Activated CD4-positive, alpha-beta T cell treated with anti-CD3 and anti-CD28 coated beads, Interleukin-2, amount 10 ng/mL, durations not matched to agents 7 days and 5 days (primary cell): ENCODE measurements around the gene CCDC85A. TPM values are rescaled to one million over a fixed set of nuclear protein-coding genes. Genes with fewer than 3 reads are reported as not detected.

Experiments
- CTCF ChIA-PET: fragments of 350-600 bp; sonication (Branson Sonifier 250); formaldehyde crosslinking; loops from one replicate; lab custom pipeline; 2021; ENCODE audit warnings: antibody characterized with exemption; lab: Charles Lee
- POLR2A ChIA-PET: fragments of 350-600 bp; sonication (Branson Sonifier 250); formaldehyde crosslinking; loops from one replicate; lab custom pipeline; 2021; ENCODE audit warnings: antibody characterized with exemption; lab: Charles Lee
- DNase-seq: peaks from one replicate; pipeline ENCODE4 v3.0.0-alpha.2; 2020
- H3K27ac Mint-ChIP-seq: one replicate; pipeline ENCODE4 v1.8.0; 2021; ENCODE audit warnings: mild to moderate bottlenecking, moderate library complexity, mixed read lengths
- H3K27me3 Mint-ChIP-seq: one replicate; pipeline ENCODE4 v1.8.0; 2021; ENCODE audit warnings: mixed read lengths
- H3K36me3 Mint-ChIP-seq: one replicate; pipeline ENCODE4 v1.8.0; 2021; ENCODE audit warnings: low read depth, mixed read lengths
- H3K4me1 Mint-ChIP-seq: one replicate; pipeline ENCODE4 v1.8.0; 2021; ENCODE audit warnings: mixed read lengths
- H3K4me3 Mint-ChIP-seq: one replicate; pipeline ENCODE4 v1.8.0; 2021; ENCODE audit warnings: mild to moderate bottlenecking, moderate library complexity, mixed read lengths
- H3K9me3 Mint-ChIP-seq: one replicate; pipeline ENCODE4 v1.8.0; 2021; ENCODE audit warnings: mixed read lengths
- total RNA-seq, 2 experiments: library from RNA; stranded (reverse); gene quantifications; one replicate each; pipeline ENCODE4 v1.2.3, GENCODE V29; 2021

CCDC85A gene
- total RNA-seq, 2 experiments from 2014 or later: not detected

DNA sequence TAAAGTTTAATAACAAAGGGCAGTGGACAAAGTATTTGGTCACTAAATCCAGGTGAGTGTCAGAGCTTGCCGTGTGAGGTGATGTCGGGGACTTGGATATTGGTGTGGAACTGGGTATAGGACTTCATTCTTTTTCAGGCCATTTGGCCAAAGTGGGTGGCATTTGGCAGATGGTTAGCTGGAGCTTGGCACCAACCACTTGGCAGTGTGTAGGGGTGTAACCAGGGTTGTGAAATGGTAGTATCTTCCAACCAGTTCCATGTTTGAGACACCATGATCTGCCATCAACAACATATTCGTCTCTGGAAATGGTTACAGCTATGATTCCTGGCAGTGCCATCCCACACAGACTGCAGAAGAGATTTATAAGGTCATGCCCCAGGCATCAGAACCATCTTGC lies 113.9 kb downstream of the CCDC85A start:
- no peak overlapping the region for H3K4me3 Mint-ChIP-seq
- no peaks in the 10 kb centered on the region for H3K9me3 Mint-ChIP-seq
- POLR2A ChIA-PET: no interaction called here
- H3K27ac Mint-ChIP-seq: no peak overlapping the region
- H3K4me1 Mint-ChIP-seq: no peaks in the 10 kb centered on the region
- H3K36me3 Mint-ChIP-seq: no peaks in the 10 kb centered on the region
- CTCF ChIA-PET: no interaction called here
- no peaks in the 10 kb centered on the region for H3K27me3 Mint-ChIP-seq
- no peak for DNase-seq

DNA sequence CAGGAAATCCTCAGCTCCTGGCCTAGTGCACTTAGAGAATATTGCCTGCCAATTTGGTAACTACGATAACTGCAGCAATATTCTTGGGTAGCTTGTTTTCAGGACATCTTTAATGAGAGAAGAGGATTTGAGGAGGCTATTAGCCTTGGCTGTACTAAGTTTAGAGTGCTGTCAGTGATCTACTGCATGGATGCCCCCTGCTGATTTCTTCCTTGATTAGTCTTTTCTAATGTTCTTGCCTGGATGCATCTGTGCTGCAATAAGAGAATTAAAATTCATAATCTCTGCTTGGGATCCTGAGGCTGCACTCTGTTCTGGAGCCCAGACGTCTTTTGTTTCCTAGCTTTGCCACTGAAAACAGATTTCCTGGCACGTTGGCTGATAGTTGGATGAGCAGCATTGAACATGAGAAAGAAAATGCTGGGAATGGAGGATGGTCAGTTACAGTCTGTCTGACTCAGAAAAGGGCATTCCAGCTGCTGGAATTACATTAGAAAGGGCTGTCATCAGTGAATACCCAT lies 115.4 kb downstream of the CCDC85A start:
- no peaks in the 10 kb centered on the region for H3K9me3 Mint-ChIP-seq
- ChIA-PET POLR2A (no interaction called here), CTCF (interaction anchor here (1.6 kb wide), 1 partner anchor 9 kb away, joined by 4 read pairs; no protein-coding TSS in a partner anchor)
- H3K36me3 Mint-ChIP-seq: no peaks in the 10 kb centered on the region
- DNase-seq: no peak
- H3K27ac Mint-ChIP-seq: no peak overlapping the region
- no peaks in the 10 kb centered on the region for H3K4me1 Mint-ChIP-seq
- H3K4me3 Mint-ChIP-seq: no peak overlapping the region
- H3K27me3 Mint-ChIP-seq: no peaks in the 10 kb centered on the region

DNA sequence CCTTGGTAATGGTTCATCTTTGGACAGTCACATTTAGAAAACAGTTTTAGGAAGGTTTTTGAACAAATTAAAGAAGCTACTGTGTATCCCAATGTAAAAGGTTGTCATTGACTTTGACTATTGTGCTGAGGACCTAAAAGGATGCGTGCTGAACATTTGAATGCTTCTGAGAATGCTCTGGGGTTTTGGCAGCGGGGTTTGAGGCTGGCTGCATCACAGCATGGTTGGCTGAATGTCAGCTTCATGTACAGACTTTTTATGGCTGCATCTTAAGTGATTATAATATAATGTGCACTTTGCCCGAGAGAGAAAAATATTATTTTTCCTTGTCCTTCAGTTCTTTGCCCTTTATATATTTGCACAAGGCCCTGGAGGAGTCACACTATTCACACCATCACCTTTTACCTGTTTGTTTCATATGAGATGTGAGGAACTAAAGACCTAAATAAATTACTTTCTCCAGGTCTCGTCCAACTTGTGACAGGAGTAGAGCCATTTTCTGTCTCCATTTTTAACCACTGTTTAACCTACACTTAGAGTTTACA lies 125.9 kb downstream of the CCDC85A start:
- no peak overlapping the region for H3K27ac Mint-ChIP-seq
- no peaks in the 10 kb centered on the region for H3K9me3 Mint-ChIP-seq
- H3K4me3 Mint-ChIP-seq: no peak overlapping the region
- no peaks in the 10 kb centered on the region for H3K27me3 Mint-ChIP-seq
- DNase-seq: no peak
- H3K36me3 Mint-ChIP-seq: no peaks in the 10 kb centered on the region
- POLR2A ChIA-PET: no interaction called here
- no peaks in the 10 kb centered on the region for H3K4me1 Mint-ChIP-seq
- CTCF ChIA-PET: no interaction called here

DNA sequence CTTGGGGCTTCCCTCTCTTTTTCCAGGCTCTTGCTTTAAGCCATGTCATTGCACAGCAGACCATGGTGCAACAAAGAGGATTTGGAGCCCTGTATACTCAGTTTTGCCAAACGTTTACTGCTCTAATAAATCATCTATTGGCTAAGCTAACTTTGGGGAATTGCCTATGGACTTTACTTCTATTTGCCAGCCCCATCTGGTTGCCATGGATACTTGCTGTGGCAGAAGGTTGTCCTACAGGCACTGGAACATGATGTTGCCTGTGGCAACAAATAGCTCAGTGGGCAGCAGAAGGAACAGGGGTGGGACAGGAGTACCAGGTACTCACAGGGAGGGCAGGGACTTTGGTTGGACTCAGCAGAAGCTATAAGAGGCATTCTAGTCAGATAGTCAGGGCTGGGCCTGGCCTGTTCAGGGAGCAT lies 129.7 kb downstream of the CCDC85A start:
- Mint-ChIP-seq H3K9me3 (no peaks in the 10 kb centered on the region), H3K27me3 (no peaks in the 10 kb centered on the region), H3K36me3 (no peaks in the 10 kb centered on the region), H3K27ac (no peak overlapping the region), H3K4me1 (no peaks in the 10 kb centered on the region), H3K4me3 (no peak overlapping the region)
- POLR2A ChIA-PET: no interaction called here
- DNase-seq: no peak
- CTCF ChIA-PET: no interaction called here

DNA sequence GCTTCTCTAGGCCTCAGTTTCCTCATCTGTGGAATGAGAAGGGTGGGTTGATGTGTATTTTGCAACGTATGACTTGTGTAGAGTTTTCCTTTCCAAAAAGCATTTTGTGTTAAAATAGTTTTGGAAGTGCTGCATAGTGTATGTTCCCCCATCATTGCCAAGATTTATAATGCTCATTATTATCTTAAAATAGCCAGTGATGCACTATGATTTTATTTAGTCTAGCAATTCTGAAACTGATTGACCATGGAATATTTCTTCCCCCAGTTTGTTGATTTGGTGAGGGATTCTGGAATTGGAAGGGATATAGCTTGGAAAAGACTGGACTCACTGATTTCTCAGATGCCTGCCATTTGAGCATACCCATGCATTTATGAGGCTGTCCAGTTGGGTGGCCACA lies 130.6 kb downstream of the CCDC85A start:
- POLR2A ChIA-PET: no interaction called here
- Mint-ChIP-seq H3K27ac (no peak overlapping the region), H3K9me3 (no peaks in the 10 kb centered on the region), H3K4me1 (no peaks in the 10 kb centered on the region), H3K4me3 (no peak overlapping the region), H3K36me3 (no peaks in the 10 kb centered on the region), H3K27me3 (no peaks in the 10 kb centered on the region)
- no peak for DNase-seq
- CTCF ChIA-PET: no interaction called here

DNA sequence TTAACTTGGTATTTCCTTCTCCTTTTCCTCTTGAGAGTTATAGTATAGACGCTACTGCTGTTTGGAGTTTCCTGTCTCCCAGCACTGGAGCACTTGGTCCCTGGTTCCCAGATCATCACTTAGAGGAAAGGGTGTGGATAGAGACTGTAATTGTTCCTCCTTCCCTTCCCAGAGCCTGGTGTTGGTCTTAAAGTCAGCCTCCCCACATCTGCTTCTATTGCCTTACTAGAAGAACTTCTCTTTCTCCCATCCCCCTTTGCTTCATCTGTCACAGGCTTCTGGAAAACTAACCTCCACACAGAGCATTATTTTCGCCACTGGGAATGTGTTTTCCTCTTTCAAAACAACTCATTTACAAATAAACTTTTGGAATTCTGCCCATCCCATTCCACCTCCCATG lies 131.0 kb downstream of the CCDC85A start:
- ChIA-PET POLR2A (no interaction called here), CTCF (interaction anchor here (0.8 kb wide), 1 partner anchor 137 kb away, joined by 3 read pairs; no protein-coding TSS in a partner anchor)
- Mint-ChIP-seq H3K27me3 (no peaks in the 10 kb centered on the region), H3K4me3 (no peak overlapping the region), H3K36me3 (no peaks in the 10 kb centered on the region), H3K9me3 (no peaks in the 10 kb centered on the region), H3K27ac (no peak overlapping the region), H3K4me1 (no peaks in the 10 kb centered on the region)
- no peak for DNase-seq

DNA sequence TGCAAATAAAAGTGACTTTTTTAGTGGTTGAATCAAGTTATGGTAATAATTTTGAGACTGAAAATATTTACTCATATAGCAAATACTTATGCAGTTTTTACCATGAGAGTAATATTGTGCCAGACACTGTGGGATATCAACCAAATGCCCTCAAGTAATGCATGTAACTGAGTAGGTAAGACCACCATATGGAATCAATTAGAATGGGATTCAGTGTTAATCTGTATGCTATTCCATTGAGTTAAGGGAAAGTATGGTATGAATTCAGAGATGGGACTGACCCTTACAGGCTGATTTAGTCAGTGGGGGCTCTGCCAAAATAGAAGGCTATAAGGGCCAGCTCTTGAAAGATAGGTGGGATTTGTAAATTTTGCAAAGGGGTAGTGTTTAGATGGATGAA lies 131.6 kb downstream of the CCDC85A start:
- H3K27me3 Mint-ChIP-seq: no peaks in the 10 kb centered on the region
- ChIA-PET CTCF (interaction anchor here (0.8 kb wide), 1 partner anchor 138 kb away, joined by 3 read pairs; no protein-coding TSS in a partner anchor), POLR2A (no interaction called here)
- no peak overlapping the region for H3K27ac Mint-ChIP-seq
- no peak for DNase-seq
- H3K36me3 Mint-ChIP-seq: no peaks in the 10 kb centered on the region
- no peak overlapping the region for H3K4me3 Mint-ChIP-seq
- H3K9me3 Mint-ChIP-seq: no peaks in the 10 kb centered on the region
- H3K4me1 Mint-ChIP-seq: no peaks in the 10 kb centered on the region

DNA sequence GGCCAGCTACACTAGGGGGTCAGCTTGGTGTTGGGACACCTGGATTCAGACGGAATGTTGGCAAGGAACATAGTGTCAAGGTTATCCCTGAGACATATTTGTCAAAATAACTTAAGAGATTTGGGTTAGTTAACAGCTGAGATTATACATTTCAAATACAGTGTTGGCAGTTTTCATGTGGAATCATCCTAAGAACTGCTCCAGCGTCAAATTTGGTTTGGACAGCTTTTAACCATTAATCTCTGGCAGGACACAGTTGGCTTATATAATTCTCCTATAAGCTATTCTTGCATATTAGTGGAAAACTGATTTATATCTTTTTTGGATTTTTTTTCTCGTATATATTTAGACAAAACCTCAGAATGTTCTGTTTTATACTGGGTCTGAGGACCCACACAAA lies 132.2 kb downstream of the CCDC85A start:
- DNase-seq: no peak
- Mint-ChIP-seq H3K9me3 (no peaks in the 10 kb centered on the region), H3K4me1 (no peaks in the 10 kb centered on the region), H3K27ac (no peak overlapping the region), H3K4me3 (no peak overlapping the region), H3K27me3 (no peaks in the 10 kb centered on the region), H3K36me3 (no peaks in the 10 kb centered on the region)
- ChIA-PET POLR2A (no interaction called here), CTCF (no interaction called here)

DNA sequence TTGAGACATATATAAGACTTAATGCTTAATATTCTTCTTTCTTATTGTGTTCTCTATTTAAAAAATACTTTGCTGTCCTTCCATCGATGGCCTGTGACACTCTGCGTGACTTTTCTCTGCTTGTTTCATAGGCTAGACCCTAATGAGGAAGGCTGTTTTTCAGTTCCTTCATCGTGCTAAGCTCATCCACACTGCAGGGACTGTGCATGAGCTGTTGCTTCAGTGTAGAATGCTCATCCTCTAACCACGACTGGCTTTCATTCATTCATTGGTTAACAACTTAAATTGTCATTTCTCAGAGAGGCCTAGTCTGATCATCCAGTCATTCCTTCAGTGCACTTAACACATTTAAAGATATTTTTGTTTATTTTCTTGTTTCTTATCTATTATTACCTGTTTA lies 134.4 kb downstream of the CCDC85A start:
- CTCF ChIA-PET: no interaction called here
- Mint-ChIP-seq H3K9me3 (no peaks in the 10 kb centered on the region), H3K27me3 (no peaks in the 10 kb centered on the region), H3K4me1 (no peaks in the 10 kb centered on the region), H3K27ac (no peak overlapping the region), H3K4me3 (no peak overlapping the region), H3K36me3 (no peaks in the 10 kb centered on the region)
- POLR2A ChIA-PET: no interaction called here
- no peak for DNase-seq

DNA sequence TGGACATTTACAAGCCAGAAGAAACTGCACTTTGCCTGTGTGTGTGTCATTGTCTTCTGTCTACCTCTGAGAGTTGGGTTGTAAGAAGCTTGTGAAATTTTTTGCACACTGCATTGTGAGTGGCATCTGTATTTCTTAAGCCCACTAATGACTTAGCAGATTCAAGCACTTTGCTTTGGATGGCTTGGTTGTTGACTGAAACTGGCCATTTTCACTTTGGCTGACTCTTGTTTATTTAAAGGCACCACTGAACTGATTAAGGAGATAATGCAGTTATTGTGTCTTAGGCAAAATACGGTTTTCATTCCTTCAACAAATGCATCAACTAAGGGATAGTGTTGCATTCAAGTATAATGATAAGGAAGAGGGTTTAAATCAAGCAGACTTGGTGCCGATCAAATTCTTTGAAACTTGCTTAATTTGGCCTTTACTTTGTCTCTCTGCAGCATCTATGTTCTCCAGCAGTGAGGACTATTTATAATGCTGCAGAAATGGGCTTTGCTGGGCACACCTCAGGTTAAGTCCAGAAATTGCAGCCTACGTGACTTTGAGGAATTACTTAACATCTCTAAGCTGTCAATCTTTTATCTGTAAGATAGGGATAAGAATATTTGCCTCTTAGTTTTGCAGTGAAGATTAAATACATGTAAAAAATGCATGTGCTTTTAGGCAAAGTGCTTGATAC lies 142.0 kb downstream of the CCDC85A start:
- Mint-ChIP-seq H3K4me1 (no peaks in the 10 kb centered on the region), H3K27ac (no peak overlapping the region), H3K27me3 (no peaks in the 10 kb centered on the region), H3K4me3 (no peak overlapping the region), H3K9me3 (no peaks in the 10 kb centered on the region), H3K36me3 (no peaks in the 10 kb centered on the region)
- DNase-seq: no peak
- ChIA-PET CTCF (no interaction called here), POLR2A (no interaction called here)

DNA sequence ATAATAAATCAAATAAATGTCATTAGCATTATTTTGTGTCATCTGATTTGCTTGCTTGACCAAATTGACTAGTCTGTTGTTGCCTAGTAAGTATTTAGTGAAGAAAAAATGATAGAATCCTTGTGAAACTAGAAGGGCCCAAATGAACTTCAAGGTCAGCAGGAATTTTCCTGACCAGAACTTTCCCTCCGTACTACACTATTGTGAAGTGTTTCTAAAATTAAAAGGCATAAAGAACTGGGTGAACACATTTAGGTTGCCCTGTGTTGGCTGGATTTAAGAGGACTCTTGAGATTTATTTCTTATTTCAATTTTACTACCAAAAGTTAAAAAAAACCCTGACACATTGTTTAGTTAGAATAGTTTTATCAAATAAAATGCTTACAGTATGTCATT lies 142.6 kb downstream of the CCDC85A start:
- H3K27ac Mint-ChIP-seq: no peak overlapping the region
- H3K27me3 Mint-ChIP-seq: no peaks in the 10 kb centered on the region
- ChIA-PET CTCF (no interaction called here), POLR2A (no interaction called here)
- DNase-seq: no peak
- H3K36me3 Mint-ChIP-seq: no peaks in the 10 kb centered on the region
- no peak overlapping the region for H3K4me3 Mint-ChIP-seq
- no peaks in the 10 kb centered on the region for H3K4me1 Mint-ChIP-seq
- no peaks in the 10 kb centered on the region for H3K9me3 Mint-ChIP-seq

DNA sequence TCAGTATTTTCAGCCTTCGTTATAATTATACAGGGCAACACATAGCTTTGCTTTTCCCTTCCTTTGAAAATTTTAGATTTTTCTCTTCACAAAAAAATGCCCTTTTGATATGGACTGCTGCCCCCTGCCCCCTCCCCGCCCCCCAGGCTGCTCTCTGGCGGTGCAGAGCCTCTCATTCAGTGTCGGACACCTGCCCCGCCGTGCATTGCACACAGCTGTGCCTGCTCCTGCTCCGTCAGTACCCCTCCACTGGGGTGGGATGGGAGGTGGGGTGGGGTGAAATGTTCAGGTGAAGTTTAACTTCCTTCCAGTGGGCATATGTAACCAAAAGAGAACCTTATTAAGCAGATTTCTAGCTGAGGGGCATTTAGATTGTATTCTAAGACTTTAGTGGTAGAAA lies 148.0 kb downstream of the CCDC85A start:
- POLR2A ChIA-PET: no interaction called here
- Mint-ChIP-seq H3K4me1 (no peaks in the 10 kb centered on the region), H3K9me3 (no peaks in the 10 kb centered on the region), H3K36me3 (no peaks in the 10 kb centered on the region), H3K27me3 (no peaks in the 10 kb centered on the region), H3K27ac (no peak overlapping the region), H3K4me3 (no peak overlapping the region)
- CTCF ChIA-PET: no interaction called here
- no peak for DNase-seq

DNA sequence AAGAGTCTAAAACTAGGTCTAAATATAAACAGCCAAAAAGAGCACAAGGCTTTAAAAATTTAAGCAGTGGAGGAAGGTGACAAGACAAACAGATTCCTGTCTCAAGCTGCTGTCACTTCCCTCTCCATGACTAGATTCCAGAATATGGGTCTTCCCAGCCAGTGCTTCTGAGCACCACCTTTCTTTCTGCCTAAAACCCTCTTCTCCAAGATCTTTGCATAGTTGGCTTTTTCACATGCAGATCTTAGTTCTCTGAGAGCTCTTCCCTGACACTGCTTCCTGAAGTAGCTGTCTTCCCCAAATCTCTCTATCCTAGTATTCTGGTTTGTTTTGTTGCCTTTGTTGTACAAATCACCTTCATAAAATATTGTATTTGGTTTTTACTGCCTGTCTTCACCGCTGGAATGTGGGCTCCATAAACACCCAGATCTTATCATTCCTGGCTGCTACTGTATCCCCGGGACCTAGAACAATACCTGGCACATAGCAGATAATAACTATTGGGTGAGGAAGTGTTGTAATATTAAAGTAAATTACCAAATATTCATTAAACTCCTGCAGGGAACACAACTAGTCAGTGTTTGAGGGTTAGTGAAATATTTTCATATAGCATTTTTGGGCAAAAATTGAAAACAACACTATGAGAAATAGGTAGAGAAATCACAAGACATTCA lies 150.2 kb downstream of the CCDC85A start:
- Mint-ChIP-seq H3K4me3 (no peak overlapping the region), H3K36me3 (no peaks in the 10 kb centered on the region), H3K27ac (no peak overlapping the region), H3K4me1 (no peaks in the 10 kb centered on the region), H3K9me3 (no peaks in the 10 kb centered on the region), H3K27me3 (no peaks in the 10 kb centered on the region)
- ChIA-PET CTCF (no interaction called here), POLR2A (no interaction called here)
- DNase-seq: no peak
